ENCODE data around the gene ADD3. TPM values are rescaled to one million over a fixed set of nuclear protein-coding genes. Genes with fewer than 3 reads are reported as not detected.

ADD3 gene
- polyA plus RNA-seq, 1 donor (not counting 4 experiments of a cell fraction or from before 2014, with no cell fraction given), result 61.7 TPM

DNA sequence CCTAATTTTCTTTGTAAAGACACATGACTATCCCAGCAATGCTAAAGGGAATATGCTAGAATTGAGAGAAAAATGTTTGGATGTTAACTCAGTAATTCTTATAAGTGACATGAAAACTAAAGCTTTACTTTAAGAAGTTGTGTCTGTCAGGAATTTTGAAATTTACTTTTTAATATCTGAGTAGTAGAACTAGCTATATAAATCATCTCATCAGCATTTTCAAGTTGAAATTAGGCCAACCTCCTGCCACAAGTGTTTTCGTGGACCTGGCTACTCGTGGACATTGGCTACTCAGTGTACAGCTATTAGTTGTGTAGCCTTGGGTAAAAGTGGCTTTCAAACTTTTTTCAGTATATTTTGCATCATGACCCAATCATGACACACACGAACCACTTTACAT lies 70.5 kb downstream of the ADD3 start:
- Histone ChIP-seq H4K20me1 (ENCODE audit: control insufficient read depth, extremely low read depth, insufficient read depth, low read length) (no peaks in the 10 kb centered on the region), H3K4me2 (ENCODE audit: control insufficient read depth, extremely low read depth, insufficient read depth, low read depth, low read length) (no peak overlapping the region), H3K9ac (ENCODE audit: control insufficient read depth, extremely low read depth, insufficient read depth, low read length) (no peak overlapping the region), H3K4me1 (ENCODE audit: control insufficient read depth, extremely low read depth, insufficient read depth, low read length) (peaks cover 41% of the 10 kb centered on the region), H3K79me2 (ENCODE audit: control insufficient read depth, insufficient read depth, low read length) (peaks cover 2% of the 10 kb centered on the region), H3K27me3 (ENCODE audit: control insufficient read depth, extremely low read depth, insufficient read depth, low read length) (no peaks in the 10 kb centered on the region), H2AFZ (ENCODE audit: control insufficient read depth, low read length) (no peak overlapping the region), H3K9me1 (ENCODE audit: control insufficient read depth, extremely low read depth, insufficient read depth, low read length) (peaks cover 2% of the 10 kb centered on the region), H3K9me3 (ENCODE audit: control insufficient read depth, low read depth, low read length) (no peaks in the 10 kb centered on the region), H3K36me3 (ENCODE audit: control insufficient read depth in 2 of 2, extremely low read depth in 1 of 2, insufficient read depth in 2 of 2, low read length in 2 of 2) (no peaks in the 10 kb centered on the region), H3K27ac (ENCODE audit: control insufficient read depth, insufficient read depth, low read length) (no peak overlapping the region), H3K4me3 (ENCODE audit: control insufficient read depth in 2 of 3, extremely low read depth in 1 of 3, insufficient read depth in 2 of 3, low read depth in 1 of 3, low read length in 3 of 3) (no peak overlapping the region)
- dilution Hi-C loops (cut with MboI; ENCODE audit: extremely low pct_ligation_motif_present, low sequenced_read_pairs), result no loop called here
- DNase-seq (ENCODE audit: low read depth, low spot score) (no peak), FAIRE-seq (no peak)
- TF ChIP-seq, protein P1, sequence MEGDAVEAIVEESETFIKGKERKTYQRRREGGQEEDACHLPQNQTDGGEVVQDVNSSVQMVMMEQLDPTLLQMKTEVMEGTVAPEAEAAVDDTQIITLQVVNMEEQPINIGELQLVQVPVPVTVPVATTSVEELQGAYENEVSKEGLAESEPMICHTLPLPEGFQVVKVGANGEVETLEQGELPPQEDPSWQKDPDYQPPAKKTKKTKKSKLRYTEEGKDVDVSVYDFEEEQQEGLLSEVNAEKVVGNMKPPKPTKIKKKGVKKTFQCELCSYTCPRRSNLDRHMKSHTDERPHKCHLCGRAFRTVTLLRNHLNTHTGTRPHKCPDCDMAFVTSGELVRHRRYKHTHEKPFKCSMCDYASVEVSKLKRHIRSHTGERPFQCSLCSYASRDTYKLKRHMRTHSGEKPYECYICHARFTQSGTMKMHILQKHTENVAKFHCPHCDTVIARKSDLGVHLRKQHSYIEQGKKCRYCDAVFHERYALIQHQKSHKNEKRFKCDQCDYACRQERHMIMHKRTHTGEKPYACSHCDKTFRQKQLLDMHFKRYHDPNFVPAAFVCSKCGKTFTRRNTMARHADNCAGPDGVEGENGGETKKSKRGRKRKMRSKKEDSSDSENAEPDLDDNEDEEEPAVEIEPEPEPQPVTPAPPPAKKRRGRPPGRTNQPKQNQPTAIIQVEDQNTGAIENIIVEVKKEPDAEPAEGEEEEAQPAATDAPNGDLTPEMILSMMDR (optimal IDR thresholded peaks at IDR 0.05 in 1 of 3, IDR thresholded peaks at IDR 0.05 in 1 of 3, conservative IDR thresholded peaks at IDR 0.05 in 1 of 3; ENCODE audit: extremely low read depth in 1 of 3, insufficient read depth in 2 of 3, low read length in 3 of 3), result no peak
- TF ChIP-seq EZH2 (IDR thresholded peaks at IDR 0.05; ENCODE audit: low read length), result no peak

DNA sequence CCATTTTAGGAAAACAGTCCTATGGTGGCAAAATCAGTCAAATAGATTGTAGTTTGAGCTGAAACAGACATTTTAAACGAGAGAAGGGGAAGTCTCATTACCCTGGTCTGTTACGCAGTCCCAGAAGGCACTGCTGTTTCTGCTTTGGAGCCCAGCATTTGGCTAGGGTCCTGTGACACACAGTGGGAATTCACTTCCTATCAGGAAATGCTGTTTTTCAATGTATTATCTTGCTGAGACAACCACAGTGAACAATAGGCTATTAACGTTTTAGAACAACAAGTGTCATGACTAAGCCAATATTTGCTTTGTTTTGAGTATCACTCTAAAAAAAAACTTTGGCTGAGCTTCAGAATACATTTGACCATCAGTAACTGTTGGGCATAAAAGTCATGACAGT lies 74.1 kb downstream of the ADD3 start:
- Histone ChIP-seq H3K4me3 (ENCODE audit: control insufficient read depth in 2 of 3, extremely low read depth in 1 of 3, insufficient read depth in 2 of 3, low read depth in 1 of 3, low read length in 3 of 3) (no peak overlapping the region), H3K36me3 (ENCODE audit: control insufficient read depth in 2 of 2, extremely low read depth in 1 of 2, insufficient read depth in 2 of 2, low read length in 2 of 2) (no peaks in the 10 kb centered on the region), H4K20me1 (ENCODE audit: control insufficient read depth, extremely low read depth, insufficient read depth, low read length) (no peaks in the 10 kb centered on the region), H3K27me3 (ENCODE audit: control insufficient read depth, extremely low read depth, insufficient read depth, low read length) (no peaks in the 10 kb centered on the region), H3K4me2 (ENCODE audit: control insufficient read depth, extremely low read depth, insufficient read depth, low read depth, low read length) (no peak overlapping the region), H3K9me3 (ENCODE audit: control insufficient read depth, low read depth, low read length) (no peaks in the 10 kb centered on the region), H3K9ac (ENCODE audit: control insufficient read depth, extremely low read depth, insufficient read depth, low read length) (no peak overlapping the region), H3K4me1 (ENCODE audit: control insufficient read depth, extremely low read depth, insufficient read depth, low read length) (peaks cover 26% of the 10 kb centered on the region), H3K9me1 (ENCODE audit: control insufficient read depth, extremely low read depth, insufficient read depth, low read length) (peaks cover 2% of the 10 kb centered on the region), H3K79me2 (ENCODE audit: control insufficient read depth, insufficient read depth, low read length) (peaks cover 2% of the 10 kb centered on the region), H2AFZ (ENCODE audit: control insufficient read depth, low read length) (no peak overlapping the region), H3K27ac (ENCODE audit: control insufficient read depth, insufficient read depth, low read length) (no peak overlapping the region)
- dilution Hi-C loops (cut with MboI; ENCODE audit: extremely low pct_ligation_motif_present, low sequenced_read_pairs), result no loop called here
- no peak for DNase-seq (ENCODE audit: low read depth, low spot score)
- TF ChIP-seq EZH2 (IDR thresholded peaks at IDR 0.05; ENCODE audit: low read length), result no peak
- TF ChIP-seq, protein P1 (optimal IDR thresholded peaks at IDR 0.05 in 1 of 3, IDR thresholded peaks at IDR 0.05 in 1 of 3, conservative IDR thresholded peaks at IDR 0.05 in 1 of 3; ENCODE audit: extremely low read depth in 1 of 3, insufficient read depth in 2 of 3, low read length in 3 of 3), result no peak
- no peak for FAIRE-seq

Measured in keratinocyte (primary cell).